GM18502 (cell line): ENCODE measurements around the gene RAPGEF4.

Experiments
- ATAC-seq: cut with Tn5 transposase; IDR thresholded peaks from one replicate; pipeline ENCODE4 v1.9.1; 2021; ENCODE audit warnings: mild to moderate bottlenecking; ENCODE audit not compliant: unreplicated experiment, poor library complexity

The RAPGEF4 gene

DNA sequence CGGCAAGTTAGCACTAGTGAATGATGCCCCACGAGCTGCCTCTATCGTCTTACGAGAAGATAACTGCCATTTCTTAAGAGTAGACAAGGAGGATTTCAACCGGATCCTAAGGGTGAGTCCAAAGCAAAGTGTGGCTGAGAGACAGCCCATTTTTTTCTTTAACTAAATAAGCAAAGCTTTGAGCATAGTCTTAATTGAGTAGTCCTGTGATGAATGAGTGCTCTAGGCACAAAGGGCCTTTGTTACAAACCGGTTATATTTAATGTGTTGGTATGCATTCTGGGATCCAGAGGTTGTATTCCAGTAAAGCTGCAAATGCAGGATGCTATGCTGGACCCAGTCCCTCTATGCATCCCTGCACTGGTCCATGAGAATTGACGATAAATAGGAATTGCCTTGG, 253.1 kb downstream of the RAPGEF4 start:
- ATAC-seq, result no peak

DNA sequence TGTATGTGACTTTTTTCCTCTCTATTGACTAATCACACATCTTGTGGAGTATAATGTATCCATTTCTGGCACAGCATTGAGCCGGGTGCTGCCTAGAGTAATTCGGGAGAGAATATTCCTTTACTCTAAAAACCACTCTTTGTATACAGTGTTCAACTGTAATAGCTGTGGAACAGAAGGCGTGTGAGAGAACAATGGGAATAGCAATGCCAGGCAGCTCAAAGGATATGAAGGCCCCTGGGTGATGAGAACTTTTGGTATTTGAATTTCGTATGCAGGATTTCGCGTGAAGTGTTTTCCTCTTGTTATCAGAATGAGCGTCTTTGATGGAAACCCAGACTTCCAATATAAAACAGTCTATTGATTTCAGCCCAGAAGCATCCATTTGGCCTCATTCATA, 255.4 kb downstream of the RAPGEF4 start:
- no peak for ATAC-seq

GRCh38 chr2:172993139-172993538, 257.5 kb downstream of the RAPGEF4 start:
- no peak for ATAC-seq

GRCh38 chr2:172993931-172994717, 258.5 kb downstream of the RAPGEF4 start:
- ATAC-seq, result no peak

- ATAC-seq, result no peak
These were observed 259.2 kb downstream of the RAPGEF4 start for GRCh38 chr2:172994864-172995263.

DNA sequence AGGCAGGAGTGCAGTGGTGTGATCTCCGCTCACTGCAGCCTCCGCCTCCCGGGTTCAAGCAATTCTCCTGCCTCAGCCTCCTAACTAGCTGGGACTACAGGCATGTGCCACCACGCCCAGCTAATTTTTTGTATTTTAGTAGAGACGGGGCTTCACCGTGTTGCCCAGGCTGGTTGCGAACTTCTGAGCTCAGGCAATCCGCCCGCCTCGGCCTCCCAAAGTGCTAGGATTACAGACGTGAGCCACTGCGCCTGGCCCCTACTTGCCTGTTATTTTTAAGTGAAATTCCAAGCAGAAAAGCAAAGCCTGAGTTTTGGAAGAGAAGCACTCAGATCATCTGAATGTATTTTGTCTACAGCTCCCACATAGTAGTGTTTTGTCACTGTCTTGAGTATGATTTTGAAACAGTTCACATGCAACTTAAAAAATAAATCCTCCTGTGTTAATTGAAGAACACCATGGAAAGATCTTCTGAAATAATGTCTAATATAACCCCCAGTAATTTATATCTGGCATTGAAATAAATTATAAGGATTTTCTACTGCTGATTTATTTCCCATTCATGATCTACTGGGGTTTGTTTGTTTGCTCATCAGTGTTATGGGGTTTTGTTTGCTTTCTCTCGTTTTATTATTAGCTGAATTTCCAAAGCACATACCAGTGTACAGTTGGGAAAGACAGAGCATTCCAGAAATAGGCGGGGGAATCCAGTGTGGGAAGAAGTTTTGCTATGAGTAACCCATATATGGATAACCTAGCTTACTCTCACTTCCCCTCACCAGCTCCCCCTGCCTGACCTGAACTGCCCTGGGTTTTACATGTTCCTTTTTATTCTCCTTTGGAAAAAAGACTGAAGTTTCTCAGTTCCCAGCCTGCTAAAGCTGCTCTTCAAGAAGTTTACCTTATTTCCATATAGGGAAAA, 259.9 kb downstream of the RAPGEF4 start:
- no peak for ATAC-seq

DNA sequence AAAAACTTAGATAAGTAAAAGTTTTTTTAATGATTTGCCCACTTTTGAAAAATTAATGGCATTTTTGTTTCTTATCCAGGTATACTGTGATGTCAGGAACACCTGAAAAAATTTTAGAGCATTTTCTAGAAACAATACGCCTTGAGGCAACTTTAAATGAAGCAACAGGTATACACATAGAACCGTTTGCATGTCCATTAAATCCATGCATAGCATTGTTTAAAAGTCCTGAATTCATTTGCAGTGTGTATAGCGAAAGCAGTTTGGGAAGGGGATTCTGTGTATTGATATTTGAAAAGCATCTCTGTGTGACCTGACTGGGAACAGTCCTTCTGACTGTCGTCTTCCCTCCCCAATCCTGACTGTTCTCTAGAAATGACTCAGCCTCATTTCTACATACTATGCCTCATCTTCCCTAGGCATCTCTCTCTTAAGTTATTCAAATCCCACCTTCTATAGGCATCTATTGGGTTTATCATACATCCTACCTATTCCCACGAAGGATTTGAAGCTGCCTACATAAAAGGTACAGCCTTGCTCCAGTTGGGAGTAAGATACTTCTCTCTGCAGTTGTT, 260.8 kb downstream of the RAPGEF4 start:
- ATAC-seq, result no peak

GRCh38 chr2:172997031-172997430, 261.4 kb downstream of the RAPGEF4 start:
- no peak for ATAC-seq

- ATAC-seq, result no peak
These were observed 263.1 kb downstream of the RAPGEF4 start for GRCh38 chr2:172998547-172999272.

GRCh38 chr2:172999641-173000386, 264.2 kb downstream of the RAPGEF4 start:
- ATAC-seq, result no peak

GRCh38 chr2:173001664-173002604, 266.3 kb downstream of the RAPGEF4 start:
- no peak for ATAC-seq

- ATAC-seq, result no peak
These were observed 267.3 kb downstream of the RAPGEF4 start for GRCh38 chr2:173002751-173003541.

DNA sequence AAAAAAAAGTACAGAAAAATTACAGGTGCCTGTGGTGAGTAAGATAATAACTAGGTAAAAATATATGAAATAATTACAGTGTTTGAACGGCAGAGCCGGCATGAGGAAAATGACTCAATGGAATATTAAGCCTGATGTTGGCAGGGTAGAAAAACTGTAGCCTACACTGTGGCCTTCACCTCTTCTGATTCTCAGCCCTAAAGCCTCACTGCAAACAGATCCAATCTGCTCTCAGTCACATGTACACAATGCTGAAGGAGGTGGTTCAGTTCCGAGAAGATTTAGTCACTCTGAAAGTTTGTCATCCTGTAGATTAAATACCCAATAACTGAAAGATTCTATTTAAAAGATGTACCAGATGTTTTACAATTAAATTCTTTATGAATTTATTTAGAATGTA, 273.1 kb downstream of the RAPGEF4 start:
- ATAC-seq, result no peak

DNA sequence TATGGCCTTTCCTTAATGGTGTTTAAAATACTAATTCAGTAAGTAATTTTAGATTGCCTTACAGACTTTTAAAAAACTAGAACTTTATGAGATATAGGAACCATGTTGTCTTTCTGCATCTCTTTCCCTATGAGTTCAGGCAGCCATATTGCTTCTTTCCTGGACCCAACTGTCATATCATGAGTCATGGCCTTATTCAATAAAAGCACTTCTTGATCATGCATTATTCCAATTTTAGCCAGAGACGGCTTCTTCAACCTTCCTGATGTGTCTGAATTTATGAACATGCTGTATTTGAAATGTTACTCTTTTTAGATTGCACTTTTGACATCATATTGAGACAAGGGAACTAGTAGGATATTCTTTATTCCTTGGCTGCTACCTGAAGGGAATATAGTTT, 274.6 kb downstream of the RAPGEF4 start:
- no peak for ATAC-seq

DNA sequence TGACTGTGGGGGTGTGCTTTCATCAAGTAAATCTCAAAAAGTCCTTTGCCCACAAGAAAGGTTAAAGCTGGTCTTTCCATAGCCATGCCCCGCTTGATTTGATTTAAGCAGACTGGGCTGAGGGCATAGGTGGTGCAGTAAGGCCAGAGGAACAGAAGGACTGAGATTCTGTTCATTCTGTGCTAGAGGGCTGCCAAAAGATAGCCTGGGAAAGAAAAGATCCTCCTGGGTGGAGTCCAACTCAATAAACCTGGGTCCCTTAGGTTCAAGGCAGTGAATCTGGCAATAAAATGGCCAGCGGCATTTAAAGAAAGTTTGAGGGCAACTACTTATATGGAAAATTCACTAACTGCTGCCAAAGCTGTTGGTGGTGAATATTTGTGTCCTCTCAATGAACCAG, 280.8 kb downstream of the RAPGEF4 start:
- no peak for ATAC-seq

DNA sequence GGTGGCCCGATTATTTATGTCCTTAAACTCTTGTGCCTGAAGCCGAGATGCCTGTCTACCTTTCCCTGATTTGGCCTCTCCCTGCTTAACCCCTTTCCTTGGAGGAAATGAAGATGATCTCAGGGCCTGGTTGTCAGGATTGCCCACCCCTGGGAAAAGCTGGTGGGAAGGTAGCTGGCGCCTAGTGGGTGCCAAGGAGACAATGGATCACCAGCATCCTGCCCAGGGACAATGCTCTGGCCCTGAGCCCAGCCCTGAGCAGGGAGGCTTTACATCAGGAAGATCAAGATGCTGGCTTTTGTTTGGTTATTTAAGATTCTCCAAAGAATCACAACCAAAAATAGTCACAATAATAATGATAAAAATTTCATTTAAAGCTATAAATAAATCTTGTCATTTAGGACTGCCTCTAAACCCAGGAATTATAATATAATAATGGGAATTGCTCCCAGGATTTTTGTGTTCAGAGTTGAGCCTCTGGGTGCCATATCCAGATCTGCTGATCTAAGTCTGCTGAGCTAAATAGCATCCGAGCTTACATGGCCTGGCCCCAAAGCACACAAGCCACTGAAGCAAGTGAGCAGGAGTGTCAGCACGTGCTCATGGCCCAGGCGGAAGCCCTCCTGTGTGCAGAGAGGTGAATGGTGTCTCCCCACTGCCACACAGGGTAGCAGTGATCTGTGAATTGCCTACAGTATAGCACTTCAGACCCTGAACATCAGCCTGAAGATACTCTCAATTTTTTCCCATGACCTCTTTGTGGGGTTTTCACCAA, 282.2 kb downstream of the RAPGEF4 start:
- ATAC-seq, result no peak

GRCh38 chr2:173019755-173020154, 284.1 kb downstream of the RAPGEF4 start:
- no peak for ATAC-seq
